Upper lobe of right lung (tissue), 1 donor: ENCODE results near the gene METTL14. TPM values are rescaled to one million over a fixed set of nuclear protein-coding genes. Genes with fewer than 3 reads are reported as not detected.

Source experiments
- ATAC-seq: fragments of 200-7000 bp; cut with Tn5 transposase; one replicate; pipeline ENCODE4 v1.9.1; 2020; ENCODE audit warnings: mild to moderate bottlenecking, moderate library complexity
- DNase-seq: peaks from one replicate; pipeline ENCODE4 v3.0.0-alpha.2; 2020
- H3K27ac ChIP-seq: fragments of 200-600 bp; one replicate; pipeline ENCODE4 v1.8.0; 2022
- H3K27me3 ChIP-seq: fragments of 200-600 bp; one replicate; pipeline ENCODE4 v1.8.0; 2022; ENCODE audit warnings: mild to moderate bottlenecking
- H3K36me3 ChIP-seq: fragments of 200-600 bp; one replicate; pipeline ENCODE4 v1.8.0; 2022
- H3K4me1 ChIP-seq: fragments of 200-600 bp; one replicate; pipeline ENCODE4 v1.8.0; 2022
- H3K4me3 ChIP-seq: fragments of 200-600 bp; one replicate; pipeline ENCODE4 v1.8.0; 2022; ENCODE audit warnings: mild to moderate bottlenecking
- H3K9me3 ChIP-seq: fragments of 200-600 bp; one replicate; pipeline ENCODE4 v1.8.0; 2022
- intact Hi-C: fragments of 100-400 bp; cut with DNase I; formaldehyde crosslinking; loops from one replicate; pipeline ENCODE4 v1.11.0; 2022
- total RNA-seq: library from RNA; stranded (reverse); fragmentation: NEBNext Ultra II Directional; extraction: Animal tissue kit (Norgen Biotek cat#: 25700); gene quantifications from one replicate; pipeline ENCODE4 v1.2.1, GENCODE V29; 2021
- TF ChIP-seq, protein P1 (sequence below): fragments of 200-600 bp; IDR thresholded peaks from one replicate; pipeline ENCODE4 v1.8.0; 2022; ENCODE audit warnings: antibody characterized with exemption
- donor health status: DM: no; HTN: yes; CAD: no; lungs with severe emphysema.

METTL14 gene
- total RNA-seq, 1 donor from 2014 or later = 47.0 TPM

DNA sequence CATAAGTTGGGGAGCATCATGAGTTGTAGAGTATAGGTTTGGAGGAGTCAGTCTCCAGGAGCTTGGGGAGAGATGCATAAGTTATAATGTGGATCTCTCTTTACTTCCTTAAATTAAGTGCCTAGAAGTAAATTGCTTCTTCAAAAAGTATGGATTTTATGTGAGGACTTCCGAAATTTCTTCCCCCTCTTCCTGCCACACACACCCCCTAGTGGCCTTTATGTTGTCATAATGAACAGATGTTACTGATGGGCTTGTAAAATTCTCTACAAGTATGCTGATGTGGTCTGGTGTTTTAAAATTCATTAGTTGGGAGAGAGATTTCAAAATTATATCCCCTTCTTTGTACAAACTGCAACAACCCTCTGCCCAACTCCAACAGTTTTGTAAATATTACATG, 2.3 kb upstream of the METTL14 start:
- Histone ChIP-seq H3K36me3 (peaks cover 2% of the 10 kb centered on the region), H3K9me3 (no peaks in the 10 kb centered on the region), H3K4me1 (peaks cover 14% of the 10 kb centered on the region), H3K27me3 (no peaks in the 10 kb centered on the region), H3K4me3 (no peak overlapping the region), H3K27ac (no peak overlapping the region)
- intact Hi-C loops = no loop called here
- TF ChIP-seq, protein P1, sequence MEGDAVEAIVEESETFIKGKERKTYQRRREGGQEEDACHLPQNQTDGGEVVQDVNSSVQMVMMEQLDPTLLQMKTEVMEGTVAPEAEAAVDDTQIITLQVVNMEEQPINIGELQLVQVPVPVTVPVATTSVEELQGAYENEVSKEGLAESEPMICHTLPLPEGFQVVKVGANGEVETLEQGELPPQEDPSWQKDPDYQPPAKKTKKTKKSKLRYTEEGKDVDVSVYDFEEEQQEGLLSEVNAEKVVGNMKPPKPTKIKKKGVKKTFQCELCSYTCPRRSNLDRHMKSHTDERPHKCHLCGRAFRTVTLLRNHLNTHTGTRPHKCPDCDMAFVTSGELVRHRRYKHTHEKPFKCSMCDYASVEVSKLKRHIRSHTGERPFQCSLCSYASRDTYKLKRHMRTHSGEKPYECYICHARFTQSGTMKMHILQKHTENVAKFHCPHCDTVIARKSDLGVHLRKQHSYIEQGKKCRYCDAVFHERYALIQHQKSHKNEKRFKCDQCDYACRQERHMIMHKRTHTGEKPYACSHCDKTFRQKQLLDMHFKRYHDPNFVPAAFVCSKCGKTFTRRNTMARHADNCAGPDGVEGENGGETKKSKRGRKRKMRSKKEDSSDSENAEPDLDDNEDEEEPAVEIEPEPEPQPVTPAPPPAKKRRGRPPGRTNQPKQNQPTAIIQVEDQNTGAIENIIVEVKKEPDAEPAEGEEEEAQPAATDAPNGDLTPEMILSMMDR = peak; percentile 38
- DNase-seq (no peak), ATAC-seq (no peak)

DNA sequence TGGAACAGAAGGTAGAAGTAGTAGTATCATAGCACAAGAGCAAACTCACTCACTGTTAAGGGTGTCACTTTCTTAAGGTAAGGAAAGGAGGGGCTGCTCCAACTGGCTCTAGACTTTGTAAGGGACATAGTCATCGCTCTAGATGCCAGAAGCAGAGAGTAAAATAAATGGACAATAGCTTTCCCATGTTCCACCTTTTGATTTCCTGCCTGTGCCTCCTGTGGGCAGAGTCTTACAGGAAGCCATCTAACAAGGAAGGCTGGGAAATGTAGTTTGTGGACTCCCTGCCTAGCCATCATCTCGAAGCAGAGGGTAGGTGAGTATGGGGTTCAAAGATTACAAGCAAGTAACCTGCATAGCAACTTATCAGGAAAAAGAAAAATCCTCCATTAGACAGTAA, 1.7 kb upstream of the METTL14 start:
- H3K36me3 ChIP-seq = peaks cover 8% of the 10 kb centered on the region
- DNase-seq (no peak), ATAC-seq (no peak)
- no peaks in the 10 kb centered on the region for H3K27me3 ChIP-seq
- no peaks in the 10 kb centered on the region for H3K9me3 ChIP-seq
- intact Hi-C loops = no loop called here
- H3K27ac ChIP-seq = no peak overlapping the region
- peaks cover 14% of the 10 kb centered on the region for H3K4me1 ChIP-seq
- TF ChIP-seq, protein P1 = no peak
- no peak overlapping the region for H3K4me3 ChIP-seq

DNA sequence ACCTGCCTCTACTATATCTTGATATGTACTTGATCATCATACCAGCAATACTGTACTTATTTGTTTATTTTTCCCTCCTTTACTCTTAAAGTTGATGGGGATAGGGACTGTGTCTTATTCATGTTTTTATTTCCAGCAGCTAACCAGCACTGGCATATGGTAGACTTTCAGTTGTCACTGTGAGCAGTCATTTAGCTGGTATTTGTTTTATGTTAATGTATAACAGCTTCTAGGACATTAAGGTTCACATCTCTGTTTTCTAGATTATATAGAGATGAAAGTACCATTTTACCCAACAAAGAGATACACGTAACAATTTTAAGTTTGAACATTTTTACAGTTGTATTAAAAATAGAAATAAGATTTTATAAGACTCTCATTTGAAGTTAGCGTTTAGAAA, 17.9 kb downstream of the METTL14 start:
- ATAC-seq (no peak), DNase-seq (no peak)
- TF ChIP-seq, protein P1 = no peak
- no peak overlapping the region for H3K4me3 ChIP-seq
- no peaks in the 10 kb centered on the region for H3K4me1 ChIP-seq
- H3K27me3 ChIP-seq = no peaks in the 10 kb centered on the region
- no peaks in the 10 kb centered on the region for H3K9me3 ChIP-seq
- intact Hi-C loops = no loop called here
- H3K27ac ChIP-seq = no peak overlapping the region
- H3K36me3 ChIP-seq = peaks cover 98% of the 10 kb centered on the region

DNA sequence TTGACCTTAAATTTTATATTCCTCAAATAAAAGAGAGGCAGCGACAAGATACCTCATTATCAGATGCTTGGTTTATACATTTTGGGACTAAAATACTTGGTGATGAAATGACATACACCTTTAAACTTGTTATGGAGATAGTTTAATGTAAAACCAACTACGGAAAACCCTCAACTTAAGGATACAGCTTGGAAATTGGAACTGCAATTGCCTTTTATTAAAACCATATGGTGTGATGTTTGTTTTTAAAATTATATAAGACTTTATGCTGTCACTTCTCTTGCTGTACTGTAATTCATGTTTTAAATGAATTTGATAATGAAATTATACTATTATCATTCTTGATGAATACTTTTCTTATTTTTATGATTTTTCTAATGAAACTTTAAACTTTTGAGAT, 25.9 kb downstream of the METTL14 start:
- DNase-seq = no peak
- H3K4me3 ChIP-seq = no peak overlapping the region
- TF ChIP-seq, protein P1 = no peak
- no peaks in the 10 kb centered on the region for H3K27me3 ChIP-seq
- intact Hi-C loops = no loop called here
- H3K27ac ChIP-seq = no peak overlapping the region
- no peaks in the 10 kb centered on the region for H3K9me3 ChIP-seq
- ATAC-seq = no peak
- H3K4me1 ChIP-seq = no peaks in the 10 kb centered on the region
- H3K36me3 ChIP-seq = peaks cover 57% of the 10 kb centered on the region

DNA sequence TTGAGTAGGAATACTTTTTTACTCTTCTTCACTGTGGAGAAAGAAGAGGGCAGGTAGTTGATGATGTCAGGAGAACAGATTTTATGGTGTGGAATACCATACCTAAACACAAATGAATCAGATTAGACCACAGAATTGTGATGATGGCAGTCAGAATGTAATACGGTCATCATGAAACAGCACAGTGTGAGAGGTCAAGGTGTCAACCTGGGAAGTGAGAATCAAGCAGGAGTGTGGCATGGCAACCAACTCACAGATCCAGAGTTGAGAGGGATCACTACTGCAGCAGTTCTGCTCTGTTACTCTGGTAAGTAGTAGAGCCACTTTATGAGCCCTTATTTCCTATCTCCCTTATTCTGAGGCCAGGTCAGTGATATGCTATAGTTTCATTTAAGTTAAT, 27.7 kb downstream of the METTL14 start:
- ATAC-seq (no peak), DNase-seq (no peak)
- Histone ChIP-seq H3K36me3 (peaks cover 40% of the 10 kb centered on the region), H3K27ac (no peak overlapping the region), H3K9me3 (no peaks in the 10 kb centered on the region), H3K27me3 (no peaks in the 10 kb centered on the region), H3K4me1 (no peaks in the 10 kb centered on the region), H3K4me3 (no peak overlapping the region)
- intact Hi-C loops = no loop called here
- TF ChIP-seq, protein P1 = no peak

DNA sequence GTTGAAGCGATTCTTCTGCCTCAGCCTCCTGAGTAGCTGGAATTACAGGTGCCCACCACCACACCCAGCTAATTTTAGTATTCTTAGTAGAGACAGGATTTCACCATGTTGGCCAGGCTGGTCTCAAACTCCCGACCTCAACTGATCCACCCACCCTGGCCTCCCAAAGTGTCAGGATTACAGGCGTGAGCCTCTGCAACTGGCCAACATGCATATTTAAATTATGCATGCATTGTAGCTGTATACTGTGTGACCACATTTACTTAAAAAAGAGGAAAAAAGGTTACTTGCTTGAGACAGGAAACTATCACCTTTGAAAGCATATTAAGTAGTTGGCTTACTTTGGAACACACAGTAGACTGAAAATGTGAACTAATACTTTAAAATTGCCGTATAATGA, 29.5 kb downstream of the METTL14 start:
- Histone ChIP-seq H3K36me3 (peaks cover 24% of the 10 kb centered on the region), H3K27ac (no peak overlapping the region), H3K9me3 (no peaks in the 10 kb centered on the region), H3K4me3 (no peak overlapping the region), H3K4me1 (no peaks in the 10 kb centered on the region), H3K27me3 (no peaks in the 10 kb centered on the region)
- ATAC-seq (no peak), DNase-seq (no peak)
- TF ChIP-seq, protein P1 = no peak
- intact Hi-C loops = no loop called here
